Glomerular visceral epithelial cell (primary cell): ENCODE data around the gene DPCD.
A peak's percentile ranks its signal among the peaks of the same experiment; 100 is the strongest.

Experiments used
- DNase-seq: peaks from one replicate; pipeline ENCODE4 v3.0.0-alpha.2; 2016; ENCODE audit errors: extremely low spot score

DPCD gene

DNA sequence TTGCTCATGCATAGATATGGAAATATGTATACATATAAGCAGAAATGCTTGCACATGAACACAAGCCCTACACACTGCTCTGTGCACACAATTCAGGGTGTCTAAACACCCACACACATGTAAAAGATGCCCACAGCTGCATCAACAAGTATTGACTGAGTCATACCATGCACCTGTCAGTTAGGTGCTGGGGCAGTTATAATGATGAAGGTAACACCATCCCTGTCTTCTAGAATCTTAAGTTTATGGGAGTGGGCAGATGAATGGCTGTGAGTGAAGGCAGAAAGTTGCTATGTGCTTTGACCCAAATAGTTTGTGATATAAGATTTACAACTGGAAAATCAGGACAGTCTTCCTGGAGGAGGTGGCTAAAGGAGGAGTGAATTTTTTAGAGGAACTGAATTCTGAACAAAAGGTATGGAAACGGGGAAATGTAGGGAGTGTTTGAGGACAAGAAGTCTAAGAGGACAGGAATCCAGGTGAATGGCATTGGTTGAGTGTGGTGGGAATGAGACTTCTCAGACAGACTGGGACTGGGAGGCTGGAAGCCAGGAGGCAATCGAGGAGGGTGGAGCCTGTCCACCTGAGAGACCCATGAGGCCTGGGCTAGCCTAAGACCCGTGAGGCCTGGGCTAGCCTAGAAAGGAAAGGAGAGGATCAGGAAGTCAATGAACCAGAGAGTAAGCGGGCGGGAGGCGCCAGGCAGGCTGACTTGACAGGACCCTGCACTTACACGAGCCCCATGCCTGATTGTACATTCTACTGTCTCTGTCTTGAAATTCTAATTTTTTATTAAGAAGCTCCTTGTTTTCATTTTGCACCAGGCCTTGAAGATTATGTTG is 20.7 kb upstream of the DPCD start:
- DNase-seq: no peak

DNA sequence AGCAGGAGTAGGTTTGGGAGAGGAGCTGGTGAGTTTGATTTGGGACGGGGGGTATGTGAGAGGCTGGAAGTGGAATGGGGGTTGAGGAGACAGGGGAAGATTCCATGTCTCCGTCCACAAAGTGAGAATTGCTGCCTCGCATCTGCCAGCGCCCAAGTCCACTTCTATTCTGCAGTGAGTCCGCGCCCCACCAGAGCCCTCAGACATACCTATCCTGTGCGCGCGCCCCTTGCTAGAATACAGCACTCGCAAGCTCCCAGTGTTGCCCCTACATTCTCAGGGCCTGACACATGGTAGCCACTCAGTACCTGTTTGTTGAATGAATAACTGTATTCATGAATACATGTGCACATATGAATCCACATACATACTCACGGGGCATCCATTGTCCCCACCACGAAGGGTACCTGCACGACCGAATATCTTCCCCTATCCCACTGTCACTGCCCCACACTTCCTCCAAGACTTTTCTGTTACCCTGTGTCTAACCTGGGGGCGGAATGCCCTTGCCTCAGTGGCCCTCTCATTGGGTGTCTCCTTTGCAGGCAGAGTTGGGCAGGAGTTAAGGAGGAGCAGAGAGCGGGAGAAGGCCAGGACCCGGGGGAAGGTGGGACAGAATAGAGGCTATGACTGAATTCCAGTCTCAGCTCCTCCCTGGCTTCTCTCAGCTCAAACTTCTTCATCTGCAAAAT is 19.9 kb upstream of the DPCD start:
- no peak for DNase-seq

DNA sequence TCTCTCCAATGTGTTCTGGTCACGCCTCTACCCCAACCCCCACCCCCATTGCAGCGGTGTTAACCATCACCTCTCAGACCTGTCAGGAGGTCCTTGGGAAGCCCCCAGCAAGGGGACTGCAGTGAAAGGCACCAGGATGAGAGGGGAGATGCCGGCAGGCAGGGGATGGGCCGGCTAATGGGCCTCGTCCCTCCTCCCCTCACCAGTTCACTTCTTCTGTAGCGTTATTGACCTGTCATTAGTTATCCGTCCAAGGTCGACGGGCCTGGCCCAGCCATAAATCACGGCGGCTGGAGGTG is 18.8 kb upstream of the DPCD start:
- no peak for DNase-seq

DNA sequence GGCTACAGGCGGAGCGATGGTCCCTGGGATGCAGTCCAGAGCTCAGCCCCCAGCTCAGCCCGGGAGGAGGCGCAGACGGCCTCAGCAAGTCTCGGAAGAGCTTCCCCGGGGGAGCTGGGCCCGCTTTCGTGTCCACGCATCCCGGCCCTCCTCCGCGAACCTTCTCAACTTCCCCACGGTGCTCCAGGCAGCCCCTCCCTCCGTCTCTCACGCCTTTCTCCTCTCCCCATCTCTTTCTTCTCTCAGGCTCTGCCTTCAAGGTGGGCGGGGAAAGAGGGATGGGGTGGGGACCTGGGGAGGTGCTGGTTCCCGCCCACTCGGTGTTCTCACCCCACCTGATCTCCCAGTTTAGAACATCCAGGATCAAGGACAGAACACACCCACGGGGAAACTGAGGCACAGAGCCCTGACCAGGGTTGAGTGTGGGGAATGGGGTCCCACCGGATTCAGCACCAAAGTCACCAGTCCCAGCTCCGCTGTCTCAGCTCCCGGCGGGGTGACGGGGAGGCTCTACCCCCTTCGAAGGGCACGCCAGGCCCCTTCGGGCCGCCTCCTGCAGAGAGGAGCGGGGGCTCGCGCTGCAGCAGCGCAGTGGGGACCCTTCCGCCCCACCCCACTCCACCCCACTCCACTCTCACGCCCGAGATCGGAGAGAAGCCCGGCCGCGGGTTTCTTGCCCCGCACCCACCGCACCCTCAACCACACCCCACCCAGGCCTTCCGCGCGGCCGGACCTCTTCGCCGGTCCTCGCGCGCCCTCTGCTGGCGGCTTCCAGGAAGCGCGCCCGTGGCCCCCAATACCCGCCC is 18.3 kb upstream of the DPCD start:
- peak; percentile 71 for DNase-seq

DNA sequence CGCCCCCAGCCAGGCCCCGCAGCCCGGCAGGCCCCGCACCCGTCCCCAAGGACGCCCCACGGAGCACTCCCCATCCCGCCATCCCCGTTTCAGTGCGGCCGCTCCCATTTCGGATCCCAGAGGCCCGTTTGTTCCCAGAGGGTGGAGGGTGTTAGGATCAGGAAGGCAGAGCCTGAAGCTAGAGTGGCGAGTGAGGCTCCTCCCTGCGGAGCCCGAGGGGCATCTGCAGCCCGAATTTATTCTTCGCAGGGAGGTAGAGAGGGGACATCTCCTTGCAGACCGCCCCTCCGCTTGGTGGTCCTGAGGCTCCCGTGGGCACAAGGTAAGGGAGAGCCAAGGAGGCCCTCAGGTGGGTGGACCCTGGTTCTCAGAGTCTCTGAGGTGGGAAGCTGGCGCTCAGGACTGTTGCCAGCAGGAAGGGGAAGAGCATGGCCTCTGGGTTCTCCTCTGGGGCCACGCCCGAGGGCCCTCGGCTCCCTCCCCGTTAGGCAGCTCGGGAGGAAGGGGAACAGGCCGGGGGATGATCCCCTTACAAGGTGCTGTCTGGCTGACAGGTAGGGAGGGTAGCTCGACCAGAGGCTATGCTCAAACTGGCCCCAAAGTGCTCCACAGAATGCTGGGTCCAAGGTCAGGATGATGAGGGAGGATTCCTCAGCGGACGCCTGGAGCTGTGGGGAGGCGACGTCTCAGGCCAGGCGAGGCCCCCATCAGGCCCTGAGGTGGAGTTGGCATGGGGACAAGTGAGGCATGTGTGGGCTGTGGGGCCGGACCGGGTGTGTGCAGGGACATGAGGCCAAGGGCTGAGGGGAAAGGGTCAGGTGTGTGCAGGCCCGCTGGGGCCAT is 17.5 kb upstream of the DPCD start:
- no peak for DNase-seq

DNA sequence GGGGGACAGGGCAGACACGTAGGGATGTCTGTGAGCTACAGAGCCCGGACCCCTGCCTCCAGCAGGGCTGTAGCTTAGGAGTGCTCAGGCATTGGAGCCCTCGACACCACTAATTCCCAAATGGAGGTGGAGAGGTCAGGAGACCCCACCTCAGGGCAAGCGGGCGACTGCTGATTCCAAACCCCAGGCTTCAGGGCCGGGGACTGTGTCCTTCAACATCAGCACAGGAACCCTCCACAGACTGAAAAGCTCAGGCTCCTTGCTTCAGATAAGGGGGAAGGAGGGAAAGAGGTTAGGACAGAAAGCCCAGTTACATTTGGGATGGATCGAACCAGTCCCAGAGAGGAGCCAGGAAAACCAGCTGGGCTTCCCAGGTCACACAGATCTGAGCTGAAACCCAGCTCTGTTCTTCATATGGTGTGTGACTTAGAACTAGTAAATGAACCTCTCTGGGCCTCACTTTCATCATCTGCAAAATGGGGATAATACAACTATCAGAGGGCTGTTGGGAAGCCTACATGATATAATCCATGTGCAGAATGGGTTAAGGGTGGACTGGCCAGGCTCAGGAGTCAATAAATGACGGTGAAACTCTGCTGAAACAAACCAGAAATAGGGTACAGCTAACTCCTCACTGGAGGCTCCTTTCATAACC is 16.7 kb upstream of the DPCD start:
- DNase-seq: no peak

DNA sequence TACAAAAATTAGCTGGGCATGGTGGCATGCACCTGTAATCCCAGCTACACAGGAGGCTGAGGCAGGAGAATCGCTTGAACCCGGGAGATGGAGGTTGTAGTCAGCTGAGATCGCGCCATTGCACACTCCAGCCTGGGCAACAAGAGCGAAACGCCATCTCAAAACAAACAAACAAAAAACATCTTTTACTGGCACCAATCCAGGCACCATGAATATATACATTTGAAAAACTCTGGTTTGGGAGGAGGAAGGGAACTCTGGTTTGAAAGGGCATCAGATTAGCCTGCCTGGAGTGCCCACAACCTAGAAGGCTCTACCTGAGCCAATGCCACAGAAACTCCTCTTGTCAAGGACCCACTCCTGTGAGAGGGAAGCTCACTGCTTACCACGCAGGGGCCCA is 16.0 kb upstream of the DPCD start:
- no peak for DNase-seq

DNA sequence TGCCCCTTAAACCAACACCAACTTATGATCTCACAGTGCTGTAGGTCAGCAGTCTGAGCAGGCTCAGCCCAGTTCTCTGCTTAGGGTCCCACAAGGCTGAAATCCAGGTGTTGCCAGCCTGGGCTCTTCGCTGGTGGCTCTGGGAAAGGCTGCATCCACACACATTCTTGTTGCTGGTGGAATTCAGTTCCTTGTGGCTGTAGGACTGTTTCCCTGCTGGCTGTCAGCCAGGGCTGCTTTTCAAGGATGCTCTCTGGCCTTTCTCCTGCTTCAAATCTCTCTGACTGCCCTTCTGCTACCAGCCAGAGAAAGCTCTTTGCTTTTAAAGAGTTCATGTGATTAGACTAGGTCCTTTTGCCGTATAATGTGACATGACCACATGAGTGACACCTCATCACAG is 15.3 kb upstream of the DPCD start:
- DNase-seq: no peak

DNA sequence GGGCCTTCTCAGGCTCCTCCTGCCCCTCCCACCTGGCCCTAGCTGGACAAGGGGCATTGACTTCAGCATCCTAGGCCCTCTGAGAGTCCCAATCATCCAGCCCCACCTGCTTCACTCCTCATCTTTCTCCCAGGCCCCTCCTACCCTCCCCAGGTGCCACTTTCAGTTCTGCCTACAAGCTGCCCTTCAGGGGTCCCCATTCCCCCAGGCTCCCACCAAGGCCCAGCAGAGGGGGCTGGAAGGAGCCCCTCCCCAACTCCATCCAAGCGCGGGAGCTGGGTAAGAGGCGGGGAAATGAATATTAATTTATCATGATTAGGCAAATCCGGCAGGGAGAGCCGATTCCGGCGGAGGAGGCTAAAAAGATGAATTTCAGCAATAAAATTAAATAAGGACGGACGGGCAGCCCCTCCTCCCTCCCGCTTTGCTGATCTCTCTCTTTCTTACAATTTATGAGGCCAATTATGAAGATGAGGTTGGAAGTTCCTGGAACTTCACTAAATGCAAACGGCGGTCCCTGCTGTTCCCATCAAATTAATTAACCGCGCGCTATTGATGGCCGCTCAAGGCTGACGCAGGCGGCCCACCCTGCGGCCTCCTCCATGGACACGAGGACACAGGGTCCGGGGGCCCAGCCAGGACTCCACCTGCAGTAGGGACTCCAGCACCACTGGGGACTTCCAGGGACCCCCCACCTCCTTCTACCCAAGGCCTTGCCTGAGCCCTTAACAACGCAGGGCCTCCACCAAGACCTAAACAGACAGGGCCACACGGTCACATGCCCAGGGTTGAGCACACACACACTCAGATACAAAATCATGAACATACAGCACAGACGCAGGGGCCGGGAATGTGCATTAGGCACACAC is 14.0 kb upstream of the DPCD start:
- no peak for DNase-seq

DNA sequence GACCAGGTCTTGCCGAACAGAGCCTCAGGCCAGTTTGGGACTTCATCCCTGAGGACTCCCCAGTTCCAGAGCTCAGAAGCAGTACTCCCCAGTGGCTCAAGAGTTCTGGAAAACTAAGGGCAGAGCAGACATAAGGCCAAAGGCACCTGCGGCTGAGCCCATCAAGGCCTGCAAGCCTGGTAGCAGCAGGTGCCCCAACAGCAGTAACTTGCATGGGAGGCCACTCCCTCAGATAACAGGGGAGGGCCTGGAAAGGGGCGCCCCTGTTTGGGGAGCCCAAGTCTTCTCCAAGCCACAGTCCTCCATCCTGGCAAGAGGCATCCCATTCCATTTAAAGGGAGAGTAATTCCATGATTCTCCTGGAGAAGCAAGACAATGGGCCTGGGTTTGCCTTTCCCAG is 13.0 kb upstream of the DPCD start:
- DNase-seq: no peak

DNA sequence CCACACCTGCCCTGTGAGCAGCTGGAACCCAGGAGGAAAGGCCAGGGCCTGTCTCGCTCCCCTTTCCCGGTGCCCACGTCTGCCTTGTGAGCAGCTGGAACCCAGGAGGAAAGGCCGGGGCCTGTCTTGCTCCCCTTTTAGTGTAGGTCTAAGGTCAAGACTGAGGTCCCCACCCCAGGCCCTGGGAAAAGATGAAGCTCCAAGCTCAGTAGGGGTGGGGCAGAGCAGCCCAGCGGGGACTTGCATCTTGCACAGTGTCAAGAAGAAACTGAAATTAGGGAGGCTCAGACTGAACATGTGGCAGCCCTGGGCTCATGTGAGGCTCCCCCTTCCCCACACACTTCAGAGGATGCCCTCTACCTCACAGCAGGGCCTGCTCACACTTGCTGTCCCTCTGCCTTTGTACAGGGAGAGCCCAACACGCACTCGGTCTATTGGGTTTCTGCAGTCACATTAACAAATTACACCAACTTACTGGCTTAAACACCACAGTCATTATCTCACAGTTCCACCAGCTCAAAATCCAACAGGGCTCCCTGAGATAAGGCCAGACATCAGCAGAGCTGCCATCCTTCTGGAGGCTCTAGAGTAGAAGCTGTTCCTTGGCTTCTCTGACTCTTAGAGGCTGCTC is 12.4 kb upstream of the DPCD start:
- no peak for DNase-seq

DNA sequence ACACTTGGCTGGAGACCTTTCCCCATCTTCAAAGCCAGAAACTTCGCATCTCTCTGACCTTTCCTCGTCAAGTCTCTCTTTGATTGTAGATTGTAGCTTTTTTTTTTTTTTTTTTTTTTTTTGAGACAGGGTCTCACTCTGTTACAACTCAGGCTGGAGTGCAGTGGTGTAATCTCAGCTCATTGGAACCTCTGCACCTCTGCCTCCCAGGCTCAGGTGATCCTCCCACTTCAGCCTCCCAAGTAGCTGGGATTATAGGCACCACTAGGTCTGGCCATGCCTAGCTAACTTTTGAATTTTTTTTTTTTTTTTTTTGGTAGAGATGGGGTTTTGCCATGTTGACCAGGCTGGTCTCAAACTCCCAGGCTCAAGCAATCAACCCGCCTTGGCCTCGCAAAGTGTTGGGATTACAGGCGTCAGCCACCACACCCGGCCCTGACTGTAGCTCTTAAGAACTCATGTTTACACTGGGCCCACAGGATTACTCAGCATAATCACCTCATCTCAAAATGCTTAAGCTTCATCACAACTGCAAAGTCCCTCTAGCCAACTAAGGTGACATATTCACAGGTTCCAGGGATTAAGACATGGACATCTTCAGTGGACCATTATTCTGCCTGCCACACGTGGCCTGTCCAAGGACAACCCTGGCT is 11.8 kb upstream of the DPCD start:
- no peak for DNase-seq

DNA sequence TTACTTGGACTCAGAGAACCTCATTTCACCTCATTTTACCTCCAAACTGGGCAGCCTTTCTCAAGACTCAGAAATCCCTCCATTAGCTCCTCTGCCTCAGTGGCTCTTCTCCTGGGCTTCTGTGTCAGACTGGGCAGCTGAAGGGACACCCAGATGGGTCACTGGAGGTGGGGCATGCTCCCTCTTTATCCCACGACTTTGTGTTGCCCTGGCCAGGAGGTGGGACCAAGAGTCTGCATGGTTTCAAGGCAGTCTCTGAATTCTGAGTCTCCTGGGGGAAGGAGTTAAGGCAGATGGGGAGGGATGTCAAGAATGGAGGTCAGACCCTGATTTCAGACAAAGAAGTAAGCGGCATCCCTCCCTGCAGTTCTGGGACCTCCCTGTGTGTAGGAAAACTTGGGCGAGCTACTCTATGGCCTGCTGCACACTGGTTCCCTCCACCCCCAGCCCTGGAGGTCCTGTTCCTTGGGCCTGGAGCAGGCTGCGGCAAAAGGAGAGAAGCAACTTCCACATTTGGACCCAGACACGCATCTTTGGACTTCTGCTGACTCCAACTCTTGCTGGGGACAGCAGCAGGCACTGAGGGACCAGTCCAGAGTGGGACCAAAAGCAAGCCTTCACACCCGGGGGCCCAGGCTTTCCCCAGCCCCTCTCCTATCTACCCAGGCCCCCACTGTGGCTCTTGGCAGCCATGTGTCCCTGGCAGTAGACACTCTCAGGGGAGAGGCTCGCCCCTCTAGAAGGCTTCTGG is 10.8 kb upstream of the DPCD start:
- no peak for DNase-seq

DNA sequence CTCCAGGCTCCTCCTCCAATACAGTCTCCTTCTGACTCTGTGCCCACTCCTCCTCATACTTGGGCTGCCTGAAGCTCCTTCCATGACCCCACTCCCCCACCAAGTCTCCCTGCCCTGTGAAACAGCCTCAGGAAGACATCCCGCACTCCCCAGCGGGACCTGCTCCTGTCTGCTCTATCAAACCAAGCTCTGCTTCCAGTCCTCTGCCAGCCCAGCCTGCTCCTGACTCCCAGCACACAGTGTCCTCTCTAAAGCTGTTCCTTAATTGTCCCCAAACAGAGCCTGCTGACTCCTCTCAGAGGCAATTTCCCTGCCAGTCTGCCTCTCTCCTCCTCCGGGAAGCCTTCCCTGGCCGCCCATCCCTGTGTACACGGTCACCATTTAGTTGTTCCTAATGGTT is 9.9 kb upstream of the DPCD start:
- no peak for DNase-seq

DNA sequence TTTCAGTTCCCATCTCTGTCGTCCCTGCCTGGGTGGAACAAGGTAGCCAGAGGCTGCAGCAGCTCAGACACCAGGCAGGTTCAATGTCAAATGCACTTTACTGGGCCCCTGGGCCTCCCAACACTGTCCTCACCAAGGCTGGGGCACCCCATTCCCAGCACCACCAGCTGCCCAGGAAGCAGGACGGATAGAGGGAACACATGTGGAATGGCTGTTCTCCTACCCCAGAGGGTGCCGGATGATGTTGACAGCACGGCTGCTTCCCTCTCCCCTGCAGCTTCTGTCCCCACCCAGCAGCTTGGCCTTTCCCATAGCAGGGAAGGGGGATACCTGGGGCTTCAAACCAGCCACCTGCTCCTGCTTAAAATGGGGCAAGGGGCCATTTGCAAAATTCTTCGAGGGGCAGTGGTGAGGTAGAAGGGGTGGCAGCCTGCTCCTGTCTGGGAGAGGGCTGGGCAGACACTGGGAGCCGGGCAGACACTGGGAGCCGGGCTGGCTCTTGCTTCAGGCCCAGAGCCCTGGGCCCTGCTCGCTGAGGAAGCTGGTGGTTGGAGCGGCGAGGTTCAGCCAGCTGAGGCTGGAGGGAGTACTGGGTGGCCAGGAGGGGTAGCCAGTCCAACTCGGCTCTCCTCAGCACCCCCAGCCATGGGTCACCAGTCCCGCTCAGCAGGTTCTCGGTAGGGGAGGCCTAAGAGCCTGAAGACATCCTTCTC is 9.2 kb upstream of the DPCD start:
- no peak for DNase-seq

DNA sequence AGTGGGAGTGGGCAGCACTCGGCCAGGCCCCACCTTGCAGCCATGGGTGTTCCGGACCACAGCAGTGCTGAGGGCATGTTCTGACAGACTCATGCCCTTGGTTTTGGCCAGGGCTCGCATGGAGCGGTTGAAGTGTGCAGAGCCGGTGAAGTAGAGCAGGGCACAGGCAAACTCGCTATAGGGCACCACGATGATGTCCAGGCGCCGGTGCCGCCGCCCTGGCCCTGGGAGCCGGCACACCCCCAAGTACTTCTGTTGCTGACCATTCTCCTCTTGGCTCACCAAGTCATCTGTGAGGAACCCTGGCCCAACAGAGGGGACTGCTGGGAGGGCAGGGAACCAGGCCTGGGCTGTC is 8.6 kb upstream of the DPCD start:
- no peak for DNase-seq

DNA sequence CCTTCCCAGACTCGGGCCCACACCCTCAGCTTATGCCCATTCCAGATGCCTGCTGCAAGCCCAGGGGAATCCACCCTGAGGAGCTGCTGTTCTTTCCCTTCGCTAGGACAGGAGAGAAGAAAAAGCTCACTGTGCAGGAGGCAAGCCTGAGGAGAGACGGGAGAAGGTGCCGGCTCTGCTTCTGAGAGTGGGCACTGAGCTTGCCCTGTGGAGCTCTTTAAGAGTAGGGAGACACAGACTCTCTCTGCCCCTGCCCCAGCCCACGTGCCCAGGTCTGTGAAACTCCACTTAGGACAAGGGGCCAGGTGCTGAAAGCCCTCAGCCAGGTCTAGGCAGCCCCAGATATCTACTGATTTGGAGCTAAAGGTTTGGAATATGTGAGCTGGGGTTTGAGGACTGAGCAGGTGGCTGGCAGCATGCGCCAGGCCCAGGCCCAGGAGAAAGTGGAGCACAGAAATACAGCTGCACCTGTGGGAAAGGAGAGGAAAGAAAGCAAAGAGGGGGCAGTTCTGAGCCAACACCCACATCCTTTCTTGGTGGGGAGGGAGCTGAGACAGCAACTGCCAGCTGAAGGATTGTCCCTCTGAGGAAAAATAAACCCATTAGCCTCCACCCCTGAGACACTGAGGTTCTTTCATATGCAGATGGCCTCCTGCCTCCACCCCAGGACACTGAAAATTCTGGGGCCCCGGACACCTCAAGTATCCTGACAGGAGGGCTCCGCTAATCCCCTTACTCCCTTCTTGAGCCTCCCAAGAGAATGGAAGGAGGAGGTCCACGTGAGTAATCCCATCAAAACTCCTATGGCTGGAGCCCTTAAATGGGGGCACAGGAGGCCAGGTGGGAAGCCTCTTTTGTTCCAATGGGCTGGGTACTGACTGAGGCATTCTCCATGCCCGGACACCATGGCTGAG is 7.4 kb upstream of the DPCD start:
- DNase-seq: no peak
